HG03442 (cell line): ENCODE data around the gene PRKAR1B.
"Not testable (repeated sequence)": the region's sequence is repeated elsewhere in the genome, so short reads cannot be mapped to it uniquely, and the experiment has no call there.

Experiments
- ATAC-seq: cut with Tn5 transposase; IDR thresholded peaks from one replicate; pipeline ENCODE4 v1.9.1; 2021; ENCODE audit warnings: mild to moderate bottlenecking, moderate library complexity; ENCODE audit not compliant: unreplicated experiment

Gene PRKAR1B

GRCh38 chr7:651032-651728, 75.9 kb downstream of the PRKAR1B start:
- no peak for ATAC-seq

GRCh38 chr7:650339-651031, 76.6 kb downstream of the PRKAR1B start:
- ATAC-seq = no peak

GRCh38 chr7:646951-647350, 80.1 kb downstream of the PRKAR1B start:
- ATAC-seq = no peak

GRCh38 chr7:646487-646886, 80.6 kb downstream of the PRKAR1B start:
- ATAC-seq = no peak

GRCh38 chr7:645606-646005, 81.5 kb downstream of the PRKAR1B start:
- ATAC-seq = no peak

- no peak for ATAC-seq
Measured at GRCh38 chr7:644381-645305, 82.4 kb downstream of the PRKAR1B start.

- no peak for ATAC-seq
Measured at GRCh38 chr7:641966-642365, 85.1 kb downstream of the PRKAR1B start.

- ATAC-seq = no peak
Measured at GRCh38 chr7:641269-641671, 85.8 kb downstream of the PRKAR1B start.

- no peak for ATAC-seq
Measured at GRCh38 chr7:638256-639011, 88.6 kb downstream of the PRKAR1B start.

- ATAC-seq = no peak
Measured at GRCh38 chr7:637826-638225, 89.3 kb downstream of the PRKAR1B start.

- no peak for ATAC-seq
Measured at GRCh38 chr7:636396-636795, 90.7 kb downstream of the PRKAR1B start.

- ATAC-seq = not testable (repeated sequence)
Measured at GRCh38 chr7:635687-636382, 91.2 kb downstream of the PRKAR1B start.

- ATAC-seq = no peak
Measured at GRCh38 chr7:635227-635626, 91.9 kb downstream of the PRKAR1B start.

- no peak for ATAC-seq
Measured at GRCh38 chr7:633381-634018, 93.6 kb downstream of the PRKAR1B start.

- ATAC-seq = no peak
Measured at GRCh38 chr7:632831-633210, 94.3 kb downstream of the PRKAR1B start.

- ATAC-seq = no peak
Measured at GRCh38 chr7:631964-632830, 94.9 kb downstream of the PRKAR1B start.

GRCh38 chr7:631291-631711, 95.8 kb downstream of the PRKAR1B start:
- ATAC-seq = no peak

- no peak for ATAC-seq
Measured at GRCh38 chr7:630539-630938, 96.5 kb downstream of the PRKAR1B start.

- ATAC-seq = no peak
Measured at GRCh38 chr7:630111-630511, 97.0 kb downstream of the PRKAR1B start.
